BE2C (cell line): ENCODE results near the gene NDUFB10.

Experiments used
- DNase-seq: peaks from one replicate; pipeline ENCODE4 v3.0.0-alpha.2; 2020
- H3K27me3 ChIP-seq: fragments of 250-450 bp; sonication (Bioruptor Pico); 2 replicates; pipeline ENCODE4 v1.5.1; 2020; ENCODE audit warnings: mild to moderate bottlenecking
- H3K36me3 ChIP-seq: fragments of 250-450 bp; sonication (Bioruptor Pico); 2 replicates; pipeline ENCODE4 v1.5.1; 2020; ENCODE audit warnings: mild to moderate bottlenecking
- H3K4me1 ChIP-seq: fragments of 250-450 bp; sonication (Bioruptor Pico); 2 replicates; pipeline ENCODE4 v1.5.1; 2020
- H3K4me3 ChIP-seq: 2 replicates; pipeline ENCODE4 v1.5.1; 2011; ENCODE audit warnings: low read depth, low read length
- H3K9me3 ChIP-seq: fragments of 250-450 bp; sonication (Bioruptor Pico); 2 replicates; pipeline ENCODE4 v1.5.1; 2020
- CTCF ChIP-seq: IDR thresholded peaks from 2 replicates; pipeline ENCODE4 v1.5.1; 2012; ENCODE audit warnings: mild to moderate bottlenecking, low read depth, low read length

NDUFB10 gene

DNA sequence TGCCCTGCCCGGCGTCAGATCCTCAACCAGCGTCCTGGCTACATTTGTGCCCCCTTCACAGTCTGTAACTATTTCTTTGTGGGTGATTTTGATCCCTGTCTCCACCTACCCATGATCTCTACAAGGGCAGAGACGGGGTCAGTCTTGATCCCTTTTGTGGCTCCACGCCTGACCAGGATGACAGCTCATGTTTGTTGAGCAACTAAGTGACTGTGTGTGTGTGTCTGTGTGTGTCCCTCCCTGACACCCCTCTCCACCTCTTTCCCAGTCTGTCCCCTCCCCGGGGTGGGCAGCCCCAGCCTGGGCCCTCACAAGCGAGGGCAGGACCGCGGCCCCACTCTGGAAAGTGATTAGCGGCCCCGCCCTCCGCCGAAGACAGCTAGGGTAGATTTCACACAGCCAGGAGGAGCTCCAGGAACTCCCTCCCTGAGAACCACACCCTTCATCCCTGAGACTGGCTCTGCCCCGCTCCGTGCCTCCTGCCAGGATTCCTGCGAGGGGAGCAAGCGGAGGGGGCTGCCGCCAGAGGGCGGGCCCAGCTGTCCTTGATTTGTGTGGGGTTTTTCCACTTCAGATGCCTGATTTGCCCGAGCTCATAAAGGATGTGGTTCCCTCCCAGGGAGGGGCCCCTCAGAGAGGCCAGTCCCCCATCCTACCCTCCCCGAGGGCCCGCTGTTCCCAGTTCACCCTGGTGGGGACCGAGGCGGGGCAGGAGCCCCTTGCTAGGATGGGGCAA lies 35.9 kb upstream of the NDUFB10 start:
- no peaks in the 10 kb centered on the region; the same call in 1 of the 2 replicates for H3K9me3 ChIP-seq
- TF ChIP-seq CTCF: peak; percentile 43
- DNase-seq: peak; percentile 60
- H3K36me3 ChIP-seq: no peaks in the 10 kb centered on the region
- no peak overlapping the region for H3K4me3 ChIP-seq
- no peaks in the 10 kb centered on the region for H3K4me1 ChIP-seq
- H3K27me3 ChIP-seq: peaks cover 35% of the 10 kb centered on the region

- Histone ChIP-seq H3K27me3 (peaks cover 29% of the 10 kb centered on the region), H3K36me3 (no peaks in the 10 kb centered on the region), H3K4me3 (no peak overlapping the region), H3K4me1 (no peaks in the 10 kb centered on the region), H3K9me3 (no peaks in the 10 kb centered on the region; the same call in 1 of the 2 replicates)
- no peak for DNase-seq
- no peak for TF ChIP-seq CTCF
Measured at GRCh38 chr16:1924095-1924494, 35.2 kb upstream of the NDUFB10 start.

DNA sequence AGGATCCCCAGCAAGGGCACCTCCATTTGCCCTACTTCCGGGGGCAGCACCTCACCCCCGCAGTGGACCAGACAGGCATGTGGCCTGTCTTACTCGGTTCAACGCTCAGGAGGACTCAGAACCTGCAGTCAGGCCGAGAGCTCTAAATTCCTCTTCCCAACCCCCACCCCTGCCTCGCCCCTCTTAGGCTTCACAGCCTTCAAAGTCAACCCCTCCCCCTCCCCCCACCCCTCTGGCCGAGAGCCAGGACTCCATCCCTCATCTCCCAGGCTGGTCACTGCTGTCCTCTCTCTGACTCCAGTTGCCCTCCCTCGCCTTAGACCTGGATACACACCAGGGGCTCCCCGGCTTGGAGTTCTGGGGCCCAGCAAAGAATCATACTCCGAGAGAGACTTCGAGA lies 33.1 kb upstream of the NDUFB10 start:
- H3K36me3 ChIP-seq: no peaks in the 10 kb centered on the region
- no peak for DNase-seq
- H3K4me3 ChIP-seq: no peak overlapping the region
- H3K9me3 ChIP-seq: no peaks in the 10 kb centered on the region; the same call in 1 of the 2 replicates
- no peak for TF ChIP-seq CTCF
- H3K4me1 ChIP-seq: no peaks in the 10 kb centered on the region
- H3K27me3 ChIP-seq: peaks cover 10% of the 10 kb centered on the region

- H3K4me1 ChIP-seq: no peaks in the 10 kb centered on the region
Measured at GRCh38 chr16:1929105-1929504, 30.2 kb upstream of the NDUFB10 start.

GRCh38 chr16:1929578-1930337 lies 29.6 kb upstream of the NDUFB10 start:
- Histone ChIP-seq H3K36me3 (no peaks in the 10 kb centered on the region), H3K4me3 (peak overlapping the region; percentile 61), H3K27me3 (no peaks in the 10 kb centered on the region), H3K9me3 (no peaks in the 10 kb centered on the region), H3K4me1 (no peaks in the 10 kb centered on the region)
- TF ChIP-seq CTCF: peak; percentile 60
- peak; percentile 94 for DNase-seq

More at GRCh38 chr16:1929105-1929504, 30.2 kb upstream of the NDUFB10 start:
- H3K9me3 ChIP-seq: no peaks in the 10 kb centered on the region
- no peak for TF ChIP-seq CTCF
- H3K27me3 ChIP-seq: no peaks in the 10 kb centered on the region
- H3K36me3 ChIP-seq: no peaks in the 10 kb centered on the region
- peak overlapping the region; percentile 61 for H3K4me3 ChIP-seq
- peak; percentile 61 for DNase-seq

DNA sequence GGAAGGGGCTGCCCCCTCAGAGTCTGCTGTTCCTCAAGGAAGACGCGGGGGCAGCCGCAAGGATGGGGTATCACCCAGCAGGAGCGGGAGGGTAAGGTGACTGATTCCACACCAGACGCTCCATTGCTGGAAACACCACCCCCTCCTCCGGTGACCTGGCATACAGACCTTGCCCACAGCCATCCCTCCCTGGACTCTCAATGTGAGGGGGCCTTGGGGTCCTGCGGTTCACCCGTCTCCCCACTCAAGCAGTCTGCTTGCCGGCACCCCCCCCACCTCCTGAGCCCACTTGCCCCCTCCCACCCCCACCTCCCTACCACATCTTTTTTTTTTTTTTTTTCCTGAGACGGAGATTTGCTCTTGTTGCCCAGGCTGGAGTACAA lies 29.0 kb upstream of the NDUFB10 start:
- Histone ChIP-seq H3K27me3 (no peaks in the 10 kb centered on the region), H3K4me1 (no peaks in the 10 kb centered on the region), H3K4me3 (no peak overlapping the region), H3K36me3 (no peaks in the 10 kb centered on the region), H3K9me3 (no peaks in the 10 kb centered on the region)
- DNase-seq: no peak
- TF ChIP-seq CTCF: no peak
